Fibroblast of villous mesenchyme (primary cell): ENCODE results near the gene MRPL34. TPM values are rescaled to one million over a fixed set of nuclear protein-coding genes. Genes with fewer than 3 reads are reported as not detected.
A peak's percentile ranks its signal among the peaks of the same experiment; 100 is the strongest.

Experiments used
- DNase-seq: peaks from one replicate; pipeline ENCODE4 v3.0.0-alpha.2; 2010; ENCODE audit warnings: low read depth
- H3K4me3 ChIP-seq: 2 replicates; pipeline ENCODE4 v1.5.1; 2011; ENCODE audit warnings: low read depth, mild to moderate bottlenecking, low read length
- CTCF ChIP-seq: IDR thresholded peaks from 2 replicates; pipeline ENCODE4 v1.5.1; 2012; ENCODE audit warnings: low read depth, mild to moderate bottlenecking, low read length; ENCODE audit not compliant: insufficient read depth
- total RNA-seq: library from RNA; depleted of rRNA; stranded (reverse); fragments of >200 nt; gene quantifications from 2 replicates; pipeline ENCODE4 v1.2.3, GENCODE V29; 2012

MRPL34 gene
- total RNA-seq, 1 donor = 29.8 TPM

- H3K4me3 ChIP-seq = no peak overlapping the region
- no peak for TF ChIP-seq CTCF
- no peak for DNase-seq
These were observed 1.1 kb upstream of the MRPL34 start for GRCh38 chr19:17304386-17305215.

- DNase-seq = no peak
- no peak for TF ChIP-seq CTCF
- H3K4me3 ChIP-seq = peak overlapping the region; percentile 75
These were observed 506 bp upstream of the MRPL34 start for GRCh38 chr19:17305216-17305516.

- no peak for TF ChIP-seq CTCF
- DNase-seq = no peak
- H3K4me3 ChIP-seq = peak overlapping the region; percentile 75
These were observed 628 bp downstream of the MRPL34 start for GRCh38 chr19:17306285-17306714.

- no peak for TF ChIP-seq CTCF
- no peak overlapping the region for H3K4me3 ChIP-seq
- no peak for DNase-seq
These were observed 2.3 kb downstream of the MRPL34 start for GRCh38 chr19:17307876-17308377.

GRCh38 chr19:17309198-17309964 lies 3.7 kb downstream of the MRPL34 start, which contains the start of gene DDA1:
Gene DDA1 (plus strand): TSS chr19:17309563. CDS start chr19:17309655, 92 bp downstream.
- TF ChIP-seq CTCF = no peak
- H3K4me3 ChIP-seq = peak within 1 kb of the TSS; percentile 90
- DNase-seq = peak; percentile 100

- peak overlapping the region; percentile 90 for H3K4me3 ChIP-seq
- no peak for DNase-seq
- TF ChIP-seq CTCF = no peak
These were observed 4.3 kb downstream of the MRPL34 start for GRCh38 chr19:17309965-17310461.
